ENCODE results near the gene GMDS. TPM values are rescaled to one million over a fixed set of nuclear protein-coding genes. Genes with fewer than 3 reads are reported as not detected.

Gene GMDS
- polyA plus RNA-seq, 1 donor (not counting 4 experiments of a cell fraction or from before 2014, with no cell fraction given): 22.1 TPM

DNA sequence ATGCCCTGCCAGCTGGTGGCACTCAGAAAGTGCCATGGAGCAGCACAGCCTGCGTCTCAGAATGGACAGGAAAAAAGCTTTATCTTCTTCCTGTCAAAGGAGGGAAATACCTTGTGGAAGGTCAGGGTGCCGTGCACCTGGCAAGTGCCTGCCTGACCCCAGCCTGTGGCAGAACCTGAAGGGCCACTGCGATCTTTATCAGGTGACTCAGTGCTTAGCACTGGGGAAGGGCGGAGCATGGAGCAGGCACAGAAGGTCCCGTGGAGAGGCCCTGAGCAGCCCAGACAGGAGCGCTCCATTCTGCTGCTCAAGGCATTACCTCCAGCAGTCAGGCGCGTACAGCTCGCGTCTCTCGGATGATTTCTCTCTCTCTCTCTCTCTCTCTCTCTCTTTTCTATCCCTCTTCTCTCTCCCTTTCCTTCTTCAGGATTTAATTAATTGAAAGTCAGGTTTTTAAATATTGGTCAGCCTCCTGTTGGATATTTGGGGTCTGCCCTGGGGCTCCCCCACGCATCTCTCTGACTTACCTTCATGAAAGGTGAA lies 604.0 kb downstream of the GMDS start:
- Histone ChIP-seq H3K9ac (ENCODE audit: control insufficient read depth, extremely low read depth, insufficient read depth, low read length) (no peak overlapping the region), H3K4me2 (ENCODE audit: control insufficient read depth, extremely low read depth, insufficient read depth, low read depth, low read length) (peak overlapping the region; percentile 55), H2AFZ (ENCODE audit: control insufficient read depth, low read length) (peak overlapping the region; percentile 11), H3K79me2 (ENCODE audit: control insufficient read depth, insufficient read depth, low read length) (no peaks in the 10 kb centered on the region), H3K36me3 (ENCODE audit: control insufficient read depth in 2 of 2, extremely low read depth in 1 of 2, insufficient read depth in 2 of 2, low read length in 2 of 2) (no peaks in the 10 kb centered on the region), H3K9me3 (ENCODE audit: control insufficient read depth, low read depth, low read length) (no peaks in the 10 kb centered on the region), H3K4me1 (ENCODE audit: control insufficient read depth, extremely low read depth, insufficient read depth, low read length) (peaks cover 32% of the 10 kb centered on the region), H3K27ac (ENCODE audit: control insufficient read depth, insufficient read depth, low read length) (no peak overlapping the region), H3K27me3 (ENCODE audit: control insufficient read depth, extremely low read depth, insufficient read depth, low read length) (no peaks in the 10 kb centered on the region), H4K20me1 (ENCODE audit: control insufficient read depth, extremely low read depth, insufficient read depth, low read length) (peaks cover 3% of the 10 kb centered on the region), H3K4me3 (ENCODE audit: control insufficient read depth in 2 of 3, extremely low read depth in 1 of 3, insufficient read depth in 2 of 3, low read depth in 1 of 3, low read length in 3 of 3) (peak overlapping the region in 1 of 3 experiments; percentile 25), H3K9me1 (ENCODE audit: control insufficient read depth, extremely low read depth, insufficient read depth, low read length) (no peaks in the 10 kb centered on the region)
- FAIRE-seq (peak; percentile 86), DNase-seq (ENCODE audit: low read depth, low spot score) (peak; percentile 44)
- dilution Hi-C loops (cut with MboI; ENCODE audit: extremely low pct_ligation_motif_present, low sequenced_read_pairs): no loop called here
- TF ChIP-seq, protein P1, sequence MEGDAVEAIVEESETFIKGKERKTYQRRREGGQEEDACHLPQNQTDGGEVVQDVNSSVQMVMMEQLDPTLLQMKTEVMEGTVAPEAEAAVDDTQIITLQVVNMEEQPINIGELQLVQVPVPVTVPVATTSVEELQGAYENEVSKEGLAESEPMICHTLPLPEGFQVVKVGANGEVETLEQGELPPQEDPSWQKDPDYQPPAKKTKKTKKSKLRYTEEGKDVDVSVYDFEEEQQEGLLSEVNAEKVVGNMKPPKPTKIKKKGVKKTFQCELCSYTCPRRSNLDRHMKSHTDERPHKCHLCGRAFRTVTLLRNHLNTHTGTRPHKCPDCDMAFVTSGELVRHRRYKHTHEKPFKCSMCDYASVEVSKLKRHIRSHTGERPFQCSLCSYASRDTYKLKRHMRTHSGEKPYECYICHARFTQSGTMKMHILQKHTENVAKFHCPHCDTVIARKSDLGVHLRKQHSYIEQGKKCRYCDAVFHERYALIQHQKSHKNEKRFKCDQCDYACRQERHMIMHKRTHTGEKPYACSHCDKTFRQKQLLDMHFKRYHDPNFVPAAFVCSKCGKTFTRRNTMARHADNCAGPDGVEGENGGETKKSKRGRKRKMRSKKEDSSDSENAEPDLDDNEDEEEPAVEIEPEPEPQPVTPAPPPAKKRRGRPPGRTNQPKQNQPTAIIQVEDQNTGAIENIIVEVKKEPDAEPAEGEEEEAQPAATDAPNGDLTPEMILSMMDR (optimal IDR thresholded peaks at IDR 0.05 in 1 of 3, IDR thresholded peaks at IDR 0.05 in 1 of 3, conservative IDR thresholded peaks at IDR 0.05 in 1 of 3; ENCODE audit: extremely low read depth in 1 of 3, insufficient read depth in 2 of 3, low read length in 3 of 3): peak in 1 of 3 experiments; percentile 13
- TF ChIP-seq EZH2 (IDR thresholded peaks at IDR 0.05; ENCODE audit: low read length): no peak

DNA sequence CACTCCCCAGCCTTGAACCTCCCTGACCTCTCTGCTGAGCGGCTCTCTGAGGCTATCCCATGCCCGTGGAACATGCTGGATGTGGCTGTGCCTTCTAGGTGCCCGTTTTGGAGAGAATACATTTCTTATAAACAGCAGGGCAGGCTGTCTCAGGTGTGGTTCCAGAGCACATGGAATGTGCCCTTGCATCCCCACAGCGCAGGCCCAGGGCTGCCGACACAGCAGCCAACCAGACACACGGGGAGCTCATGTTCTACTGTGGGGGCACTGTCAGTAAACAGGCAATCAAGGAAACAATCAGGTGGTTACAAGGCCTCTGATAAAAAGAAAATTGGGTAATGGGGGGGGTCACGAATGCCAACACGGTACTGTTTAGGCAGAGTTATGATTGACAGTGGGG lies 604.9 kb downstream of the GMDS start:
- no peaks in the 10 kb centered on the region for H3K9me1 ChIP-seq (ENCODE audit: control insufficient read depth, extremely low read depth, insufficient read depth, low read length)
- H2AFZ ChIP-seq (ENCODE audit: control insufficient read depth, low read length): no peak overlapping the region
- TF ChIP-seq, protein P1 (optimal IDR thresholded peaks at IDR 0.05 in 1 of 3, IDR thresholded peaks at IDR 0.05 in 1 of 3, conservative IDR thresholded peaks at IDR 0.05 in 1 of 3; ENCODE audit: extremely low read depth in 1 of 3, insufficient read depth in 2 of 3, low read length in 3 of 3): no peak
- TF ChIP-seq EZH2 (IDR thresholded peaks at IDR 0.05; ENCODE audit: low read length): no peak
- H3K9me3 ChIP-seq (ENCODE audit: control insufficient read depth, low read depth, low read length): no peaks in the 10 kb centered on the region
- no peaks in the 10 kb centered on the region for H3K36me3 ChIP-seq (ENCODE audit: control insufficient read depth in 2 of 2, extremely low read depth in 1 of 2, insufficient read depth in 2 of 2, low read length in 2 of 2)
- no peaks in the 10 kb centered on the region for H3K27me3 ChIP-seq (ENCODE audit: control insufficient read depth, extremely low read depth, insufficient read depth, low read length)
- FAIRE-seq: no peak
- H3K4me1 ChIP-seq (ENCODE audit: control insufficient read depth, extremely low read depth, insufficient read depth, low read length): peaks cover 29% of the 10 kb centered on the region
- no peak overlapping the region for H3K4me2 ChIP-seq (ENCODE audit: control insufficient read depth, extremely low read depth, insufficient read depth, low read depth, low read length)
- DNase-seq (ENCODE audit: low read depth, low spot score): no peak
- H3K4me3 ChIP-seq (ENCODE audit: control insufficient read depth in 2 of 3, extremely low read depth in 1 of 3, insufficient read depth in 2 of 3, low read depth in 1 of 3, low read length in 3 of 3): no peak overlapping the region
- no peak overlapping the region for H3K9ac ChIP-seq (ENCODE audit: control insufficient read depth, extremely low read depth, insufficient read depth, low read length)
- H3K79me2 ChIP-seq (ENCODE audit: control insufficient read depth, insufficient read depth, low read length): no peaks in the 10 kb centered on the region
- H4K20me1 ChIP-seq (ENCODE audit: control insufficient read depth, extremely low read depth, insufficient read depth, low read length): no peaks in the 10 kb centered on the region
- no peak overlapping the region for H3K27ac ChIP-seq (ENCODE audit: control insufficient read depth, insufficient read depth, low read length)
- dilution Hi-C loops (cut with MboI; ENCODE audit: extremely low pct_ligation_motif_present, low sequenced_read_pairs): no loop called here

Measured in keratinocyte (primary cell).